ENCODE results near the gene THAP8.

GRCh38 chr19:35986111-35986510 is 68.0 kb downstream of the THAP8 start:
- TF ChIP-seq CTCF (conservative IDR thresholded peaks at IDR 0.05 in 1 of 2, IDR thresholded peaks at IDR 0.05 in 1 of 2; ENCODE audit: extremely low read depth in 1 of 2, insufficient read depth in 1 of 2, low read depth in 1 of 2, low read length in 2 of 2) (no peak), EZH2 (IDR thresholded peaks at IDR 0.05; ENCODE audit: borderline replicate concordance, low read length) (no peak)

Measured in mammary epithelial cell (primary cell).